ENCODE measurements around the gene MPC2.
"Not testable (repeated sequence)": the region's sequence is repeated elsewhere in the genome, so short reads cannot be mapped to it uniquely, and the experiment has no call there.

Gene MPC2

GRCh38 chr1:167879508-167879907, 57.4 kb downstream of the MPC2 start:
- Histone ChIP-seq H3K4me1 (ENCODE audit: control insufficient read depth, insufficient read depth, low read length) (peaks cover 10% of the 10 kb centered on the region), H3K36me3 (ENCODE audit: control insufficient read depth, insufficient read depth, low read length) (no peaks in the 10 kb centered on the region), H3K9me3 (ENCODE audit: control insufficient read depth, insufficient read depth, low read length) (no peaks in the 10 kb centered on the region), H3K27me3 (ENCODE audit: control insufficient read depth, insufficient read depth, low read length) (no peaks in the 10 kb centered on the region), H3K27ac (ENCODE audit: low read depth, low read length) (no peak overlapping the region), H3K4me3 (ENCODE audit: low read depth, low read length) (no peak overlapping the region), H3K9ac (ENCODE audit: low read depth, low read length) (no peak overlapping the region)

- no peaks in the 10 kb centered on the region for H3K27me3 ChIP-seq (ENCODE audit: control insufficient read depth, insufficient read depth, low read length)
- no peaks in the 10 kb centered on the region for H3K9me3 ChIP-seq (ENCODE audit: control insufficient read depth, insufficient read depth, low read length)
- no peak overlapping the region for H3K27ac ChIP-seq (ENCODE audit: low read depth, low read length)
- no peak overlapping the region for H3K9ac ChIP-seq (ENCODE audit: low read depth, low read length)
- H3K4me3 ChIP-seq (ENCODE audit: low read depth, low read length) = no peak overlapping the region
- H3K36me3 ChIP-seq (ENCODE audit: control insufficient read depth, insufficient read depth, low read length) = no peaks in the 10 kb centered on the region
- H3K4me1 ChIP-seq (ENCODE audit: control insufficient read depth, insufficient read depth, low read length) = peaks cover 11% of the 10 kb centered on the region
Observed at GRCh38 chr1:167878372-167879160, 58.3 kb downstream of the MPC2 start.

- Histone ChIP-seq H3K27me3 (ENCODE audit: control insufficient read depth, insufficient read depth, low read length) (no peaks in the 10 kb centered on the region), H3K36me3 (ENCODE audit: control insufficient read depth, insufficient read depth, low read length) (no peaks in the 10 kb centered on the region), H3K4me1 (ENCODE audit: control insufficient read depth, insufficient read depth, low read length) (peaks cover 11% of the 10 kb centered on the region), H3K27ac (ENCODE audit: low read depth, low read length) (no peak overlapping the region), H3K9me3 (ENCODE audit: control insufficient read depth, insufficient read depth, low read length) (no peaks in the 10 kb centered on the region), H3K9ac (ENCODE audit: low read depth, low read length) (no peak overlapping the region), H3K4me3 (ENCODE audit: low read depth, low read length) (no peak overlapping the region)
Observed at GRCh38 chr1:167876597-167877175, 60.2 kb downstream of the MPC2 start.

- Histone ChIP-seq H3K9me3 (ENCODE audit: control insufficient read depth, insufficient read depth, low read length) (no peaks in the 10 kb centered on the region), H3K27me3 (ENCODE audit: control insufficient read depth, insufficient read depth, low read length) (no peaks in the 10 kb centered on the region), H3K9ac (ENCODE audit: low read depth, low read length) (no peak overlapping the region), H3K27ac (ENCODE audit: low read depth, low read length) (no peak overlapping the region), H3K36me3 (ENCODE audit: control insufficient read depth, insufficient read depth, low read length) (no peaks in the 10 kb centered on the region), H3K4me3 (ENCODE audit: low read depth, low read length) (no peak overlapping the region), H3K4me1 (ENCODE audit: control insufficient read depth, insufficient read depth, low read length) (peaks cover 30% of the 10 kb centered on the region)
Observed at GRCh38 chr1:167871331-167871730, 65.5 kb downstream of the MPC2 start.

GRCh38 chr1:167869157-167870001, 67.5 kb downstream of the MPC2 start:
- Histone ChIP-seq H3K4me1 (ENCODE audit: control insufficient read depth, insufficient read depth, low read length) (peaks cover 19% of the 10 kb centered on the region), H3K27ac (ENCODE audit: low read depth, low read length) (peak overlapping the region; percentile 64)
- H3K9me3 ChIP-seq (ENCODE audit: control insufficient read depth, insufficient read depth, low read length); H3K36me3 ChIP-seq (ENCODE audit: control insufficient read depth, insufficient read depth, low read length); H3K27me3 ChIP-seq (ENCODE audit: control insufficient read depth, insufficient read depth, low read length); H3K4me3 ChIP-seq (ENCODE audit: low read depth, low read length); H3K9ac ChIP-seq (ENCODE audit: low read depth, low read length): not testable (repeated sequence)

- not testable (repeated sequence) for H3K27ac ChIP-seq (ENCODE audit: low read depth, low read length); H3K4me3 ChIP-seq (ENCODE audit: low read depth, low read length)
Observed at GRCh38 chr1:167866739-167867414, 70.0 kb downstream of the MPC2 start.

More at GRCh38 chr1:167866739-167867414, 70.0 kb downstream of the MPC2 start:
- H3K9me3 ChIP-seq (ENCODE audit: control insufficient read depth, insufficient read depth, low read length); H3K27me3 ChIP-seq (ENCODE audit: control insufficient read depth, insufficient read depth, low read length); H3K9ac ChIP-seq (ENCODE audit: low read depth, low read length); H3K36me3 ChIP-seq (ENCODE audit: control insufficient read depth, insufficient read depth, low read length): not testable (repeated sequence)
- H3K4me1 ChIP-seq (ENCODE audit: control insufficient read depth, insufficient read depth, low read length) = peaks cover 27% of the 10 kb centered on the region

All from HUES48 (cell line).